GM12892 (cell line): ENCODE measurements around the gene AKT3.

Experiments
- POLR2A ChIP-seq: IDR thresholded peaks from 2 replicates; pipeline ENCODE4 v1.6.1; 2011; ENCODE audit warnings: low read depth, low read length, control low read depth
- TAF1 ChIP-seq: IDR thresholded peaks from 2 replicates; pipeline ENCODE4 v1.6.1; 2011; ENCODE audit warnings: low read depth, mild to moderate bottlenecking, control low read depth, low read length, borderline replicate concordance

DNA sequence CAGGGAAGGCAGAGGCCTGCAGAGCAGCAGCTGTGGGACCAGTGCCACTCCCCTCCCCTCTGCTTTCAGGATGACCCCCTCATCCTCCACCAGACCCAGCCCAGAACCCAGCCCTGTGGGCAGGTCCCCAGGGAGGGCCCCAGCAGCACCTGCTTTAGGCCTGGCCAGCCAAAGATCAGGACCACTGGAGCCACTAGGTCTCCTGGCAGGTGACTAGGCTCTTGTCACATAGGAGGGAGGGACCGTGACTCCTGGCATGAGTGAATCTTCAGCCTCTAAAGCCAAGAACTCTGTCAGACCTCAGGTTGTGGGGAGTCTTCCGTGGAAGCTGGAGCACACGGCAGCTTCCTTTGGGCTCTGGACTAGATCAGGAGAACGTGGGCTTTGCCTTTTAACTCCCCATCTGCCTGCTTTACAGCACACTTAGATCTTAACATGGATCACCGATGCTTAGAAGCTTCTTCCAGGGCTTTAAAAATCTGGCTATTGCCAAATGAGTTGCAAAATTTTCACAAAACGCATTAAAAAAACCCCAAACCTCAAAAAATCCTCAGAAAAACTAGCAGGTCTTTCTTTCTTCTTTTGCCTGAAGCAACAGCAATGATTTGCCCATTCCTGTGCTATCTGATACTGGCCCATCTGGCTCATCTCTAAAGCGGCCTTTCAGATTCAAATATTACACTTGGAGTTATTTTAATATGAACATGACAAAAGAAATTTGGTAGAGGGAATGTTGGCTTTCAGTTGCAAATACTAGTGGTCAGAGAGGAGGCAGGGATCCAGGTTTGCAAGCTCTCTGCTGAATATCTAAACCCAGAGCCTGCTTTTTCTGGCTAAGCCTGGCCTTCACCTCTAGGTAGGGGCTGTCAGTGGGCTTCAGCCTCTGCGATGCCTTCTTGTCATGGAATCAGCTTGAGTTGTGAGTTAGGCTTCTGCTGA, 359.0 kb downstream of the AKT3 start:
- TF ChIP-seq POLR2A (no peak), TAF1 (no peak)
